Ovary (tissue), 9 donors: ENCODE data around the gene ATXN3. TPM values are rescaled to one million over a fixed set of nuclear protein-coding genes. Genes with fewer than 3 reads are reported as not detected.
"Not testable (repeated sequence)": the region's sequence is repeated elsewhere in the genome, so short reads cannot be mapped to it uniquely, and the experiment has no call there.

Experiments
- DNase-seq, 5 donors: peaks; one replicate each; pipeline ENCODE4 v3.0.0-alpha.2; 2019 to 2020
- H3K27ac ChIP-seq, 2 donors: fragments of 200-600 bp; one replicate each; pipeline versions ENCODE4 v1.5.1 to v1.8.0; 2019 to 2022
- H3K27me3 ChIP-seq: fragments of 200-600 bp; one replicate; pipeline ENCODE4 v1.8.0; 2022
- H3K36me3 ChIP-seq: fragments of 200-600 bp; sonication (generic); one replicate; pipeline ENCODE4 v1.5.1; 2019
- H3K4me1 ChIP-seq: one replicate; pipeline ENCODE4 v1.8.1; 2013; ENCODE audit warnings: mild to moderate bottlenecking, moderate library complexity; ENCODE audit not compliant: insufficient read depth
- H3K4me3 ChIP-seq: fragments of 200-600 bp; sonication (generic); one replicate; pipeline ENCODE4 v1.5.1; 2017
- H3K9me3 ChIP-seq, 2 donors: fragments of 200-600 bp in 1 of 2; sonication (generic) in 1 of 2; one replicate each; pipeline versions ENCODE4 v1.5.1 to v1.8.1; 2013 to 2019; ENCODE audit warnings: mild to moderate bottlenecking in 1 of 2, moderate library complexity in 1 of 2
- EP300 ChIP-seq: sonication (generic); formaldehyde crosslinking; IDR thresholded peaks from one replicate; pipeline ENCODE4 v1.6.1; 2017; ENCODE audit warnings: antibody characterized with exemption
- POLR2A ChIP-seq: fragments of 450-650 bp; IDR thresholded peaks from one replicate; pipeline ENCODE4 v1.6.1; 2017; ENCODE audit warnings: antibody characterized with exemption, mild to moderate bottlenecking, moderate library complexity
- WGBS, 3 donors: extraction: QIAGEN DNeasy Blood & Tissue Kit in 1 of 3; methylation state at CpG; one replicate each; pipeline versions ENCODE4 v1.1.5 to v1.1.7; 2013 to 2017; 5-methylcytosine and 5-hydroxymethylcytosine counted together
- intact Hi-C, 4 donors: fragments of 100-400 bp; cut with DNase I; formaldehyde crosslinking; loops; one replicate each; pipeline versions ENCODE4 v1.11.0 to v1.15.1; 2022 to 2023
- polyA plus RNA-seq, 2 donors: library from polyadenylated mRNA; stranded (reverse); fragments of 200-250 nt in 1 of 2; fragments of 350-450 nt in 1 of 2; fragmentation: Illumina TruSeq in 1 of 2; extraction: RNeasy Lipid Tissue Mini Kit (QIAGEN cat#74804) in 1 of 2; gene quantifications; one replicate each; pipeline ENCODE4 v1.2.3, GENCODE V29; 2013 to 2014
- total RNA-seq, 7 donors: library from RNA; depleted of rRNA in 2 of 7; stranded (reverse); fragments of >200 nt in 2 of 7; fragmentation: NEBNext Ultra II Directional in 3 of 7; extraction: Animal tissue kit (Norgen Biotek cat#: 25700) in 3 of 7; gene quantifications; one replicate each; pipeline versions ENCODE4 v1.1.0 to v1.2.4, GENCODE V29; 2016 to 2023
- TF ChIP-seq, protein P1 (sequence below), 3 donors: fragments of 450-650 bp in 2 of 3; fragments of 200-600 bp in 1 of 3; IDR thresholded peaks; one replicate each; pipeline versions ENCODE4 v1.5.1 to v1.8.0; 2016 to 2022; ENCODE audit warnings: antibody characterized with exemption in 3 of 3, mild to moderate bottlenecking in 1 of 3
- donor health status: DM: no; HTN: no; CAD: no; lungs with moderate emphysema.
- donor health status: DM: no; HTN: no; CAD: no.
- donor health status: Bipolar disorder and iron deficiency.
- donor health status: DM: yes; HTN: yes; CAD: no.
- donor health status: DM: no; HTN: no; CAD: no.
- donor health status: DM: yes; HTN: yes; CAD: no.

The ATXN3 gene
- total and polyA plus RNA-seq, 9 donors: 11.9 to 35.8 (median 28.8) TPM

DNA sequence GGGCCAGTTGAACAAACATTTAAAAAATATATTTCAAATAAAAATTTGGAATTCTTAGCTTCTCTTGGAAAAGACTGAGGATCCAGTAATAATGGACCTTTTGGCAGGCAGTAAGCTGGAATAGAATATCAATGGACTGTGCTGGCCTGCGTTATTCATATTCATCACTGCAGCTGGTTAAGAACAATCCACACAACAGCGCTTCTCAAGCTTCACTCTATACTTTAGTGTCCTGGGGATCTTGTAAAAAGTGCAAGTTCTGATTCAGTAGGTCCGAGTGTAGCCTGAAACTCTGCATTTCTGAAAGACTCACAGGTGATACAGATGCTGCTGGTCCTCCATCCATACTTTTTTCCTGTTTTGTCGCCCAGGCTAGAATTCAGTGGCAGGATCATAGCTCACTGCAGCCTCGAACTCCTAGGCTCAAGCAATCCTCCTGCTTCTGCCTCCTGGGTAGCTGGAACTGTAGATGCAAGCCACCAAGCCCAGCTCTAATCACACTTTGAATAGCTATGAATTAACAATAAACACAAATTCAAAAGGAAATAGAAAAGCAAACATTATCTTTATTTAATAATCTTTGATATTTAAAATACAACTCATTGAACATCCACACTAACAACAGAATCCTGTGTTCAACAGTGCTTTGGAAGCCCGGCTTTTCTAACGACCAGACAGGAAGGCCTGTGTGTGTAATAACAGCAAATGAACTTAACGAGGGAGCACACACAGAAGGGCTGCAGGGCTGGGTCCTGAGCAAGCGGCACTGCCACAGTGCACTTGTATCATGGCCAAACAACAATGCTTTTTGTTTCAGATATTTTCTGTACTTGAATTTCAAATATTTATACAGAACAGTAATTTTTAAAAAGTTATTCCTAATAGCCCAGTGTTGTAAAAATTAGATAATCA is 48.1 kb downstream of the ATXN3 start:
- DNase-seq: no peak
- H3K27me3 ChIP-seq: no peaks in the 10 kb centered on the region
- no peak overlapping the region for H3K4me3 ChIP-seq
- intact Hi-C loops: no loop called here
- 62 to 67% (median 66%) methylated on average over 9 of the region's 9 CpGs for WGBS, 3 donors
- H3K27ac ChIP-seq: no peak overlapping the region
- no peak for TF ChIP-seq POLR2A
- TF ChIP-seq, protein P1, sequence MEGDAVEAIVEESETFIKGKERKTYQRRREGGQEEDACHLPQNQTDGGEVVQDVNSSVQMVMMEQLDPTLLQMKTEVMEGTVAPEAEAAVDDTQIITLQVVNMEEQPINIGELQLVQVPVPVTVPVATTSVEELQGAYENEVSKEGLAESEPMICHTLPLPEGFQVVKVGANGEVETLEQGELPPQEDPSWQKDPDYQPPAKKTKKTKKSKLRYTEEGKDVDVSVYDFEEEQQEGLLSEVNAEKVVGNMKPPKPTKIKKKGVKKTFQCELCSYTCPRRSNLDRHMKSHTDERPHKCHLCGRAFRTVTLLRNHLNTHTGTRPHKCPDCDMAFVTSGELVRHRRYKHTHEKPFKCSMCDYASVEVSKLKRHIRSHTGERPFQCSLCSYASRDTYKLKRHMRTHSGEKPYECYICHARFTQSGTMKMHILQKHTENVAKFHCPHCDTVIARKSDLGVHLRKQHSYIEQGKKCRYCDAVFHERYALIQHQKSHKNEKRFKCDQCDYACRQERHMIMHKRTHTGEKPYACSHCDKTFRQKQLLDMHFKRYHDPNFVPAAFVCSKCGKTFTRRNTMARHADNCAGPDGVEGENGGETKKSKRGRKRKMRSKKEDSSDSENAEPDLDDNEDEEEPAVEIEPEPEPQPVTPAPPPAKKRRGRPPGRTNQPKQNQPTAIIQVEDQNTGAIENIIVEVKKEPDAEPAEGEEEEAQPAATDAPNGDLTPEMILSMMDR (IDR thresholded peaks at IDR 0.05): no peak
- no peak for TF ChIP-seq EP300
- no peaks in the 10 kb centered on the region for H3K9me3 ChIP-seq
- no peaks in the 10 kb centered on the region for H3K36me3 ChIP-seq
- H3K4me1 ChIP-seq: no peaks in the 10 kb centered on the region

DNA sequence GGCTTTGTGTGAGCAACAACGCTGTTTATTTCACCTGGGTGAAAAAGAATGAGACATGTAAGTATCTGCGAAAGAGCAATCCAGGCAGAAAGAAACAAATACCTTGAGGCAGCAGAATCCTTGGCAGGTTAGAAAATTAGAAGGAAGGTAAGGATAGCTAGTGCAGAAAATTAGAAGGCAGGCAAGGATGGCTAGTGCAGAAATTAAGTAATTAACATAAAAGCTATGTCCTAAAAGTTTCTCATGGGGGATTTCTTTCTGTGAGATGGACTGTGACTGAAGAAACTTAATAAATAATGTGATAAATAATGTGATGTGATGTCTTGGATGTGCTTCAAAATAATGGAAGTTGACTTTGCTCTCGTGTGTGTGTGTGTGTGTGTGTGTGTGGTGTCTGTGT is 56.6 kb downstream of the ATXN3 start:
- no peak for TF ChIP-seq EP300
- TF ChIP-seq, protein P1 (IDR thresholded peaks at IDR 0.05): no peak
- no peak for TF ChIP-seq POLR2A

GRCh38 chr14:92049221-92049620 is 57.2 kb downstream of the ATXN3 start:
- intact Hi-C loops, H3K4me3 ChIP-seq, H3K27me3 ChIP-seq, DNase-seq, H3K4me1 ChIP-seq, H3K27ac ChIP-seq, H3K36me3 ChIP-seq, H3K9me3 ChIP-seq: not testable (repeated sequence)
- 95 to 97% (median 96%) methylated on average over 12 of the region's 12 CpGs for WGBS, 3 donors

More for the DNA sequence above, 56.6 kb downstream of the ATXN3 start:
- Histone ChIP-seq H3K27ac (no peak overlapping the region), H3K4me3 (no peak overlapping the region), H3K36me3 (no peaks in the 10 kb centered on the region), H3K27me3 (no peaks in the 10 kb centered on the region), H3K4me1 (no peaks in the 10 kb centered on the region), H3K9me3 (no peaks in the 10 kb centered on the region)
- DNase-seq: no peak
- 85 to 90% (median 88%) methylated on average over 3 of the region's 3 CpGs for WGBS, 3 donors
- intact Hi-C loops: no loop called here

DNA sequence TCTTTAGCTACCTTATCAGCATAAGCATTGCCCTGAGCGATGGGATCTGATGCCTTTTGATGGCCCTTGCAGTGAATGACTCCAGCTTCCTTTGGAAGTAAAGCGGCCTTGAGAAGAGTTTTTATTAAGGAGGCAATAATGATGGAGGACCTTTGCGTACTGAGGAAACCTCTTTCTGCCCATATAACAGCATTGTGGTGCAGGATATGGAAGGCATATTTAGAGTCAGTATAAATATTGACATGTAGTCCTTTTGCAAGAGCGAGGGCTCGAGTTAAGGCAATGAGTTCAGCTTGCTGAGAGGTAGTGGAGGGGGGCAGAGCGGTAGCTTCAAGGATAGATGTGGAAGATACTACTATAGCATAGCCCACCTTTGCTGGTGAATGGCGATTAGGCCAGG is 60.5 kb downstream of the ATXN3 start:
- H3K4me3 ChIP-seq, H3K27me3 ChIP-seq, H3K27ac ChIP-seq, H3K4me1 ChIP-seq, intact Hi-C loops, H3K9me3 ChIP-seq, DNase-seq, H3K36me3 ChIP-seq: not testable (repeated sequence)
- 96 to 98% (median 97%) methylated on average over 7 of the region's 7 CpGs for WGBS, 3 donors

- H3K27ac ChIP-seq, intact Hi-C loops, H3K9me3 ChIP-seq, H3K27me3 ChIP-seq, H3K36me3 ChIP-seq, DNase-seq, H3K4me3 ChIP-seq, H3K4me1 ChIP-seq: not testable (repeated sequence)
- 65 to 85% (median 78%) methylated on average over 2 of the region's 2 CpGs for WGBS, 3 donors
Observed at GRCh38 chr14:92041766-92042165, 64.6 kb downstream of the ATXN3 start.

GRCh38 chr14:92041203-92041602 is 65.2 kb downstream of the ATXN3 start:
- H3K27me3 ChIP-seq: no peaks in the 10 kb centered on the region
- no peak overlapping the region for H3K27ac ChIP-seq
- no peak for TF ChIP-seq POLR2A
- no peak for TF ChIP-seq EP300
- H3K4me3 ChIP-seq: peak overlapping the region; percentile 63
- H3K36me3 ChIP-seq: no peaks in the 10 kb centered on the region
- no peaks in the 10 kb centered on the region for H3K9me3 ChIP-seq
- no peak for DNase-seq
- WGBS, 3 donors: 86 to 94% (median 88%) methylated on average over 10 of the region's 10 CpGs
- H3K4me1 ChIP-seq: peaks cover 8% of the 10 kb centered on the region
- intact Hi-C loops: no loop called here
